Measurements from ENCODE around the gene USP9Y.

DNA sequence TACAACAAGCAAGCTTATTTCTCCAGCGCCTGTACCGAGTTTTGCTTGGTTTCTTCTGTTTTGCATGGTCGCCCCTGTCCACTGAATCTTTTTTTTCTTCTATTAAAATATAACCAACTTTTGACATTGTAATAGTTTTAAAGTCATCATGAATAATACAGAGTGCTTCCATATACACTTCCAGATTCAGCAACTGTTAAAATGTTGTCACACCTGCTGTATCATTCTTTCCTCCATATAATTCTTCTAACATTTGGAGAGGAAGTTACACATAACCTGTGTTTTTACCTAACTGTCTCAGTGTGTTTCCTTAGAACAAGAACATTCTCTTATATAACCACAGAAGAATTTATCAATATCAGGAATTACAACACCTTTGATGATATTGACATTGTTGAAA is 83.5 kb downstream of the USP9Y start:
- TF ChIP-seq, protein P1, sequence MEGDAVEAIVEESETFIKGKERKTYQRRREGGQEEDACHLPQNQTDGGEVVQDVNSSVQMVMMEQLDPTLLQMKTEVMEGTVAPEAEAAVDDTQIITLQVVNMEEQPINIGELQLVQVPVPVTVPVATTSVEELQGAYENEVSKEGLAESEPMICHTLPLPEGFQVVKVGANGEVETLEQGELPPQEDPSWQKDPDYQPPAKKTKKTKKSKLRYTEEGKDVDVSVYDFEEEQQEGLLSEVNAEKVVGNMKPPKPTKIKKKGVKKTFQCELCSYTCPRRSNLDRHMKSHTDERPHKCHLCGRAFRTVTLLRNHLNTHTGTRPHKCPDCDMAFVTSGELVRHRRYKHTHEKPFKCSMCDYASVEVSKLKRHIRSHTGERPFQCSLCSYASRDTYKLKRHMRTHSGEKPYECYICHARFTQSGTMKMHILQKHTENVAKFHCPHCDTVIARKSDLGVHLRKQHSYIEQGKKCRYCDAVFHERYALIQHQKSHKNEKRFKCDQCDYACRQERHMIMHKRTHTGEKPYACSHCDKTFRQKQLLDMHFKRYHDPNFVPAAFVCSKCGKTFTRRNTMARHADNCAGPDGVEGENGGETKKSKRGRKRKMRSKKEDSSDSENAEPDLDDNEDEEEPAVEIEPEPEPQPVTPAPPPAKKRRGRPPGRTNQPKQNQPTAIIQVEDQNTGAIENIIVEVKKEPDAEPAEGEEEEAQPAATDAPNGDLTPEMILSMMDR (IDR thresholded peaks at IDR 0.05): no peak
- TF ChIP-seq POLR2A (IDR thresholded peaks at IDR 0.05): no peak
